Measurements from ENCODE around the gene BIN2.

GRCh38 chr12:51320311-51320694 lies 3.7 kb downstream of the BIN2 start:
- TF ChIP-seq POLR2AphosphoS5 (IDR thresholded peaks at IDR 0.05; ENCODE audit: low read depth, low read length): no peak
- TF ChIP-seq POLR2A (IDR thresholded peaks at IDR 0.05; ENCODE audit: low read depth, low read length): no peak
- no peak for TF ChIP-seq TAF1 (IDR thresholded peaks at IDR 0.05; ENCODE audit: low read depth, low read length)
- no peak for TF ChIP-seq SPI1 (IDR thresholded peaks at IDR 0.05; ENCODE audit: low read depth, low read length)
- TF ChIP-seq PAX5 (IDR thresholded peaks at IDR 0.05; ENCODE audit: insufficient read depth, low read length, severe bottlenecking): no peak
- TF ChIP-seq POU2F2 (IDR thresholded peaks at IDR 0.05; ENCODE audit: low read depth, low read length): no peak

Data from GM12891 (cell line).